Activated naive CD4-positive, alpha-beta T cell treated with anti-CD3 and anti-CD28 coated beads for 36 hours (primary cell): ENCODE results near the gene KAZALD1. TPM values are rescaled to one million over a fixed set of nuclear protein-coding genes. Genes with fewer than 3 reads are reported as not detected.

Experiments used
- CTCF ChIA-PET: fragments of 350-600 bp; sonication (Branson Sonifier 250); formaldehyde crosslinking; loops from one replicate; lab custom pipeline; 2021; ENCODE audit warnings: antibody characterized with exemption; lab: Charles Lee
- DNase-seq: peaks from one replicate; pipeline ENCODE4 v3.0.0-alpha.2; 2020
- H3K27ac Mint-ChIP-seq: one replicate; pipeline ENCODE4 v1.8.0; 2021; ENCODE audit warnings: mild to moderate bottlenecking, mixed read lengths
- H3K27me3 Mint-ChIP-seq: one replicate; pipeline ENCODE4 v1.8.0; 2021; ENCODE audit warnings: low read depth, mixed read lengths
- H3K36me3 Mint-ChIP-seq: one replicate; pipeline ENCODE4 v1.8.0; 2021; ENCODE audit warnings: low read depth, mixed read lengths
- H3K4me1 Mint-ChIP-seq: one replicate; pipeline ENCODE4 v1.8.0; 2021; ENCODE audit warnings: low read depth, mixed read lengths
- H3K4me3 Mint-ChIP-seq: one replicate; pipeline ENCODE4 v1.8.0; 2021; ENCODE audit warnings: mild to moderate bottlenecking, moderate library complexity, mixed read lengths
- H3K9me3 Mint-ChIP-seq: one replicate; pipeline ENCODE4 v1.8.0; 2021; ENCODE audit warnings: mixed read lengths
- intact Hi-C: fragments of 100-400 bp; cut with micrococcal nuclease; formaldehyde crosslinking; loops from one replicate; pipeline ENCODE4 v1.15.1; 2023
- total RNA-seq, 2 experiments: library from RNA; stranded (reverse); gene quantifications; one replicate each; pipeline ENCODE4 v1.2.3, GENCODE V29; 2021

The KAZALD1 gene
- total RNA-seq, 2 experiments from 2014 or later, result 0.52 to 0.62 TPM

DNA sequence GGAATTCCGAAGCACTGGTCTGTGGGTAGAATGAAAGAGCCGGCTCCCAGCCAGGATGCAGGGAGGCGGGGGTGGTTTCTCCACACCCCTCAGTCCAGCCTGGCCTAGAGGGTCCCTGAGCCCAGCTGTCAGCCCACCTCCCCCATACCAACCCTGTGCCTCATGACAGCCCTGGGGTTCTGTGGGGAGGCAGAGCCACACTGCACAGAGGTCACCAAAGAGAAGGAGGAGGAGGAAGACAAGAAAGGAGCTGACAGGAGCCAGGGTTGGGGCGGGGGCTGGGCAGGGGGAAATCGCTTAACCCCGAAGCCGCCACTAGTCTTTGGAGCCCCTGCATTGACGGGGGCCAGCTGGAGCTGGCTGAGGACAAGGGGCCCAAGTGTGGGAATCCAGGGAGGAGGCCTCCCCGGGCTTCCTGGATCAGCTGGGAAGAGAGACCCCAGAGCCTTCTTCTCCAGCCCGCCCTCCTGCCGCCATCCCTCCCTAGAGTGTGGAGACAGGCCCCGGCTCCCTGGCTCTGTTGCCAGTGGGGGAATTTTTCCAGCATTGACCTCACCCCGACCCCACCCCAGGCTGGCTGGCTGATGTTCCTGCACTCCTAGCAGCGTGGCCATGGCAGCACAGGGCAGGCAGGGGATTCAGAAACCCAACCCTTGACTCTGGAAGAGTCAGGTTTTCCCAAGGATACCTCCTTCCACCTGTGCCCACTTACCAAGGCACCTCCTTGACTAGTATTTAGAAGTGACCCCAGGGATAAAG is 32.5 kb downstream of the KAZALD1 start:
- intact Hi-C loops, result no loop called here
- CTCF ChIA-PET, result interaction anchor here (0.9 to 13.9 kb wide), 9 partner anchors 10 to 78 kb away, joined by 3 to 364 read pairs (median 13); no protein-coding TSS in a partner anchor
- Mint-ChIP-seq H3K4me3 (no peak overlapping the region), H3K4me1 (no peaks in the 10 kb centered on the region), H3K27me3 (peaks cover 33% of the 10 kb centered on the region), H3K9me3 (no peaks in the 10 kb centered on the region), H3K27ac (no peak overlapping the region), H3K36me3 (no peaks in the 10 kb centered on the region)
- DNase-seq, result no peak

DNA sequence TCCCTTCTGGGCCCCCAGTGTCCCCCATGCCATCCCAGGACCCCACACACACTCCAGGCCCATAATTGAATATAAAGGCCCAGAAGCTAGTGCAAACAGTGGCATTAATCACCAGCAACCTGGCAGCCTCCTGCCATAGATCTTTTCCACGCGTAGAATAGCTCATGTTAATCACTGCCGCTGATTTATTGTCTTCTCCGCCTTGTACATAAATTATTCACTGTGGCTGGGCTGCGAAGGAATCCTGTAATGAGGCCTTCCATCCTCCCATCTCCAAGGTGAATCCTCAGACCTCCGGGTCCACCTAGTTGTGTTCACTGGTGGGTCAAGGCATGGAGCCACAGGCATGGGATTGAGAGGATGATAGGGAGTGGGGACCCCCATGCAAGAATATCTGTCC is 33.2 kb downstream of the KAZALD1 start:
- Mint-ChIP-seq H3K4me3 (no peak overlapping the region), H3K36me3 (no peaks in the 10 kb centered on the region), H3K27me3 (peaks cover 40% of the 10 kb centered on the region), H3K27ac (no peak overlapping the region), H3K9me3 (no peaks in the 10 kb centered on the region), H3K4me1 (no peaks in the 10 kb centered on the region)
- CTCF ChIA-PET, result interaction anchor here (0.6 to 13.9 kb wide), 21 partner anchors 11 to 96 kb away, joined by 3 to 364 read pairs (median 7); partner anchors contain the start of gene LZTS2
- intact Hi-C loops, result loop anchor here (1.0 kb wide), 3 partner anchors 35 to 53 kb away; no protein-coding TSS in a partner anchor
- DNase-seq, result no peak

DNA sequence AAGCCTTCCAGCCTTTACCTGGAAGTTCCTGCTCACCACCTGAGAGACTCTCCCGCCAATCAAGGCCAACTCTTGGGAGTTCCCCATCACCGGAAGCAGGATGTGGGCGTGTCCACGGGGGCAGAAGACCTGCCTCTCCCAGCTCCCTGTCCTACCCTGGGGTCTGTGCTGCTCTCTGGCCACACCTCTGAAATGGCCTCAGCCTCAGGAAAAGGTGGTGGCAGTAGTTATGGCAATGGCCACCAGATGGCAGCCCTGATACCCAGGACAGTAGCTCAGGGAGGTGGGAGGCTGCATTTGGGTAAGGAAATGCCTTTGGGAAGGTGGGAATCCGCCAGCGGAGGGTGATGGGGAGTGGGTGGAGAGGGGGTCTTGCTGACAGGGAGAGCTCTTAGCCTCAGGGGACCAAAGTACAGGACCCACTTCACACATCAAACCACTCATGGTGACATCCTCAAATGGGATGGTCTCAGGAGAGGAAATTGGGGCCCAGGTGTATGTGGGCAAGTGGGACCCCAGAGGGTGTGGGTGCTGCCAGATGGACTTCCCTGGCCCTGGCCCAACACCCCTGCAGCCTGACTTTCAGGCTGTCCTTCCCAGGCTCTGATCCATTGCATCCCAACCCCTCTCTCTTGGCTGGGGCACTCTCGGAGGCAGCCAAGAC is 33.9 kb downstream of the KAZALD1 start:
- DNase-seq, result peak; percentile 86
- no peaks in the 10 kb centered on the region for H3K9me3 Mint-ChIP-seq
- no peak overlapping the region for H3K27ac Mint-ChIP-seq
- no peak overlapping the region for H3K4me3 Mint-ChIP-seq
- peaks cover 38% of the 10 kb centered on the region for H3K27me3 Mint-ChIP-seq
- intact Hi-C loops, result loop anchor here (1.0 kb wide), 3 partner anchors 35 to 53 kb away; no protein-coding TSS in a partner anchor
- no peaks in the 10 kb centered on the region for H3K4me1 Mint-ChIP-seq
- CTCF ChIA-PET, result interaction anchor here (0.6 to 13.9 kb wide), 29 partner anchors 8 to 442 kb away, joined by 3 to 364 read pairs (median 5); partner anchors contain the start of gene LZTS2
- H3K36me3 Mint-ChIP-seq, result no peaks in the 10 kb centered on the region

DNA sequence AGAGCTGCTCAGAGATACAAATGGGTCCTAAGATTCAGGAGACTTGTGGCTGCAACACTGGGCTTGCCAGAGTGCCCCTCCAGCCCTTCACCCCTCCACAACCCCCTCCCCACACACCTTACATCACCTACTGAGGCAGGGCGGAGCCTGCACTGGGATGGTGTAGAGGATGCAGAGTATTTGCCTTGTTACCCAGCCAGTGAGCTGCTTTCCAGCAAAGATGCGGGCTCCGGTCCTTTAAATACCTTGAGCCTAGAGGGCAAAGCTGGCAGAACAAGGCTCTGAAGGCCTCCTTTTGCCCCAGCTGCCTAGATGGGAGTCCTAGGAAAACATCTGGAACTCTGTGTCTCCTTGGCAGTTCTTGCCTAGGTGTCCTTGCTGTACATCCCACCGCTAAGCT is 34.6 kb downstream of the KAZALD1 start:
- Mint-ChIP-seq H3K27ac (no peak overlapping the region), H3K27me3 (peaks cover 40% of the 10 kb centered on the region), H3K4me1 (no peaks in the 10 kb centered on the region), H3K36me3 (no peaks in the 10 kb centered on the region), H3K9me3 (no peaks in the 10 kb centered on the region), H3K4me3 (no peak overlapping the region)
- CTCF ChIA-PET, result interaction anchor here (0.6 to 13.9 kb wide), 27 partner anchors 9 to 650 kb away, joined by 3 to 364 read pairs (median 5); no protein-coding TSS in a partner anchor
- no peak for DNase-seq
- intact Hi-C loops, result no loop called here

DNA sequence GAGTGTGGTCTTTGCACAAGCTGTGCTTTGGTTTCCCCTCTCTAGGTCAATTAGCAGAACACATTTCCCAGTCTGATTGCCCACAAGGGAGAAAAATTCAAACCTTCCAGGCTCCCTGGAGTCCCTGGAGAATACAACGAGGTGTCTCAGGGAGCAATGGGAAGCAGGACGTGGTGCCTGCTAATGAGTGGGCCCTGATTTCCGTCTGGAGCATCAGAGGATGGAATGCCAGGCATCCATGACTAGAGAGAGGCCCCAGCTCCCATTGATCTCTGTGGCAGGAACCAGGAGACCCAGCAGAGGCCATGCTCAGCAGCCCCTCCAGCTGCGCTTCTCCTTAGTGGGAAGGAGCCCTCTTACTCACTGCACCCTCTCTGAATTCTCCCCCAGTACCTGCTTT is 36.1 kb downstream of the KAZALD1 start:
- CTCF ChIA-PET, result interaction anchor here (0.6 to 13.9 kb wide), 9 partner anchors 10 to 424 kb away, joined by 3 to 364 read pairs (median 5); no protein-coding TSS in a partner anchor
- Mint-ChIP-seq H3K4me3 (no peak overlapping the region), H3K27ac (no peak overlapping the region), H3K36me3 (no peaks in the 10 kb centered on the region), H3K27me3 (peaks cover 38% of the 10 kb centered on the region), H3K9me3 (no peaks in the 10 kb centered on the region), H3K4me1 (no peaks in the 10 kb centered on the region)
- intact Hi-C loops, result no loop called here
- no peak for DNase-seq

DNA sequence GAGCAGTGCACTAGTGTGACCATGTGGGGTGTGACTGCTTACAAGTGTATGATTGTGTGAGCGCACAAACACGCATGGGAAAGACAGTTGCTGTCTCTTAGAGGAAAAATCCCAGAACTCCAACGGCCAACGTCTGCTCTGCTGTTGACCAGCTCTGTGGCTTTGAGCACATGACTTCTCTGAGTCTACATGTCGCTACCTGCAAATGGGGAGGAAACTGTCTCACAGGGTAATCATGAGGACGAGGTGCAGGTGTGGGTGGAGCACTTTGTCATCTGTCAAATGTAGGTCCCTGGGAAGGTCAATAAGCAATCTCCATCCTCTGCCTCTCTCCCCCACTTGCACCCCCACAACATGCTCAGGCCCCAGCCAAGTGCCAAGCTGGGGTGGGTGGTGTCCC is 38.1 kb downstream of the KAZALD1 start:
- CTCF ChIA-PET, result interaction anchor here (0.6 to 13.9 kb wide), 3 partner anchors 41 to 86 kb away, joined by 4 to 364 read pairs (median 9); no protein-coding TSS in a partner anchor
- Mint-ChIP-seq H3K9me3 (no peaks in the 10 kb centered on the region), H3K4me1 (no peaks in the 10 kb centered on the region), H3K36me3 (no peaks in the 10 kb centered on the region), H3K4me3 (no peak overlapping the region), H3K27ac (no peak overlapping the region), H3K27me3 (peaks cover 32% of the 10 kb centered on the region)
- intact Hi-C loops, result no loop called here
- no peak for DNase-seq

DNA sequence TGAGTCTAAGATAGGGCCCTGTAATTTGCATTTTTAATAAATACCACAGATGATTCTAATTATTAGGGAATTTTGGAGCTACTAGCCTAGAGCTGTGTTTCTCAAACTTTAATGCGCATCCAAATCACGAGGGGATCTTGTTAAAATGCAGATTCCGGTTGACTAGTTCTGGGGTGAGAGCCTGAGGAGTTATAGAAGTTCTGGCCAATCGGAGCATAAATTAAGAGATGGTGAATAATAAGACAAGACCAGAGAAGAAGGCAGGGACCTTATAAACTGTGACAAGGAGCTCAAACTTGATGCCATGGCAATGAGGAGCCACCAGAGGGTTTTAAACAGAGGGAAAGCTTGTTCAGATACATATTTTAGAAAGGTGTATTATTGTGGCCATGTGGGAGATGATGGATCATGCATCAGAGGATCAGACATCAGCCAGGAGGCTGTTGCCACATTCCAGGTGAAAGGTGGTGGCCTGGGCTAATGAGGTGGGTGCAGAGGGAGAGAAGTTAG is 39.6 kb downstream of the KAZALD1 start:
- no peak for DNase-seq

DNA sequence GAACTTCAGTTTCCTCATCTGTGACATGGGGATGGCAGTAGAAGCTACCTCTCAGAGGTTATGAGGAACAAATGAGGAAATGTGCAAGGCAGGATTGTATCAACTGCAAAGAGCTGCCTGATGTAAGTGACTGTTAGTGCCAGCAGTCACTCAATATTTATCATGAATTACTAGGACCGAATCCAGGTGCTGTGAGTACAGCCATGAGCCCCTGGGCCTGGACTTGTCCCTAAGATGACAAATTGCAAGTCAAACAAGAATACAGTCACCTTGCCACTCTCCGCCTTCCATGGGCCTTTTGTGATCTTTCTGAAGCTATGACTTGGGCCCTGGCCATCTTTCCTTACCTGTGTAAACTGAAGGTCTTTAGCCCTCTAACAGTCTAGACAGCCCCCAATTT is 41.6 kb downstream of the KAZALD1 start:
- CTCF ChIA-PET, result interaction anchor here (1.2 to 13.9 kb wide), 3 partner anchors 23 to 110 kb away, joined by 3 to 364 read pairs (median 3); no protein-coding TSS in a partner anchor

More for the DNA sequence above, 39.6 kb downstream of the KAZALD1 start:
- Mint-ChIP-seq H3K27me3 (peaks cover 27% of the 10 kb centered on the region), H3K9me3 (no peaks in the 10 kb centered on the region), H3K36me3 (no peaks in the 10 kb centered on the region), H3K4me1 (no peaks in the 10 kb centered on the region), H3K27ac (no peak overlapping the region), H3K4me3 (no peak overlapping the region)
- CTCF ChIA-PET, result interaction anchor here (0.8 to 13.9 kb wide), 9 partner anchors 9 to 126 kb away, joined by 3 to 364 read pairs (median 4); no protein-coding TSS in a partner anchor
- intact Hi-C loops, result no loop called here

DNA sequence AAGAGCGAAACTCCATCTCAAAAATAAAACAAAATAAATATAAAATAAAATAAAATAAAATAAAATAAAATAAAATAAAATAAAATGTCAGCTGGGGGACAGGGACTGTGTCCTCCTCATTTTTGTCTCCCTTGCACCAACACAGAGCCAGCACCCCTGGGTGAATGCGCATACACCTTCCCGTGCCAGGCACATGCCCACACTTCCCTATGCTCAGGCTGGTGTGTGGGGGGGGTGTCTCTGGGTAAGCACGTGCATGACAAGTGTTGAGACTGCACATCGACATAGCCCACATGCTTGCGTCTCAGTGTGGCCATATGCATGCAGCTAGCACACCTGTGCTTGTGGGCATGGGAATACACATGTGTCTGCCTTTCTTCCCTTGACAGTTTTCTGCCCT is 44.6 kb downstream of the KAZALD1 start:
- Mint-ChIP-seq H3K36me3 (no peaks in the 10 kb centered on the region), H3K4me3 (no peak overlapping the region), H3K27ac (no peak overlapping the region), H3K4me1 (no peaks in the 10 kb centered on the region), H3K9me3 (no peaks in the 10 kb centered on the region), H3K27me3 (peaks cover 15% of the 10 kb centered on the region)
- intact Hi-C loops, result no loop called here
- no peak for DNase-seq
- CTCF ChIA-PET, result interaction anchor here (2.5 to 3.8 kb wide), 2 partner anchors 10 to 35 kb away, joined by 10 to 24 read pairs; no protein-coding TSS in a partner anchor

More for the DNA sequence above, 41.6 kb downstream of the KAZALD1 start:
- Mint-ChIP-seq H3K4me3 (no peak overlapping the region), H3K27ac (no peak overlapping the region), H3K36me3 (no peaks in the 10 kb centered on the region), H3K27me3 (peaks cover 22% of the 10 kb centered on the region), H3K9me3 (no peaks in the 10 kb centered on the region), H3K4me1 (no peaks in the 10 kb centered on the region)
- DNase-seq, result no peak
- intact Hi-C loops, result no loop called here

DNA sequence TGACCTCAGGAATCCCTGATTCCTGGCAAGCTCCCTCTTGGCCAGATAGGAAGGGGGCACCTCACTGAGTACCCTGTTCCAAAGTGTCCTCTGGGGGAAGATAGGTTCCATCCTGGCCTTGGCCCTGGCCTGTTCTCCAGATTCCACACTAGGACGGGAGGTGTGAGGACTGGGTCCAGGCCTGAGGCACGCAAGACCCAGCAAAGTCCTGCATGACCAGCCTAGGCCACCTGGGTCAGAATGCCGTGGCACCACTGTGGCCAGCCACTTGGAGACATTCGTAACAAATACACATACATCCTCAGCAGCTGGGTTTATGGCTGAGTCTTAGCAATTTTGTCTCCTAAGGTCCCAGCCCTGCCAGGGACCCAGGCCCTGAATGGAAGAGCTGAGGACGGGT is 46.0 kb downstream of the KAZALD1 start:
- CTCF ChIA-PET, result interaction anchor here (2.5 to 3.8 kb wide), 2 partner anchors 11 to 34 kb away, joined by 10 to 24 read pairs; no protein-coding TSS in a partner anchor
- H3K27ac Mint-ChIP-seq, result no peak overlapping the region
- intact Hi-C loops, result no loop called here
- H3K4me3 Mint-ChIP-seq, result no peak overlapping the region
- no peak for DNase-seq
- H3K27me3 Mint-ChIP-seq, result peaks cover 16% of the 10 kb centered on the region
- H3K9me3 Mint-ChIP-seq, result no peaks in the 10 kb centered on the region
- H3K36me3 Mint-ChIP-seq, result no peaks in the 10 kb centered on the region
- H3K4me1 Mint-ChIP-seq, result no peaks in the 10 kb centered on the region

DNA sequence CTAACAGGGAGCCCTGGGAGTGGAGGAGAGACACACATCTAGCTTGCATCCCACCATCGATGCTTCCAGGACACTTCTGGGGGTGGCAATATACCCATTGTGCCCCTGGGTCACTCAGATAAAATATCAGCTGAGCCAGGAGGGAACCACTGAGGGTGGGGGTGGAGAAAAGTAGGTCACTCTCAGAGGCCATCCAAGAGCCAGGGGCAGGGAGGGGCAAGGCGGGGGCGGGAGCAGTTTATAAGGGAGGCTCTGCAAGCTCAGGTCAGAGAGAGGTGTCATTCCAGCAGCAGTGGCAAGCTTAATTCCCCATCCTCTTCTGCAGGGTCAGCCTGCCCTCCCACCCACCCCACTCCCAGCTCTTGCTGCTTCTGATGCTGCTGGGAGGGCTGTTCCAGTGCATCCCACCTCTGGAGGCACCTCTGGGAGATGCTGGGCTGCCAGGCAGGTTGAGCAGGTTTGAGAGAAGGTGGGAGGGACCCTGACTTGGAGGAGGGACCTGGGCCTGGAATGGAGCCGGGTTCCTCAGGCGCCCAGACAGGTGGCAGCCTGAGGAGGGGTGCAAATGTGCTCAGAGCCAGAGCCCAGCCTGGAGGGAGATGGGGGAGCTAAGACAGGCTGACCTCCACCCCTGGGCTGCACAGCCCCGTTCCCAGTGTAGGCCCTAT is 49.2 kb downstream of the KAZALD1 start:
- Mint-ChIP-seq H3K36me3 (no peaks in the 10 kb centered on the region), H3K27me3 (peaks cover 27% of the 10 kb centered on the region)

More for the DNA sequence above, 49.2 kb downstream of the KAZALD1 start:
- no peaks in the 10 kb centered on the region for H3K9me3 Mint-ChIP-seq
- intact Hi-C loops, result no loop called here
- no peaks in the 10 kb centered on the region for H3K4me1 Mint-ChIP-seq
- H3K4me3 Mint-ChIP-seq, result no peak overlapping the region
- CTCF ChIA-PET, result interaction anchor here (1.1 to 1.2 kb wide), 2 partner anchors 15 to 31 kb away, joined by 3 to 7 read pairs; no protein-coding TSS in a partner anchor
- no peak for DNase-seq
- no peak overlapping the region for H3K27ac Mint-ChIP-seq
